Measurements from ENCODE around the gene TPGS1. TPM values are rescaled to one million over a fixed set of nuclear protein-coding genes. Genes with fewer than 3 reads are reported as not detected.

The TPGS1 gene
- total RNA-seq, 1 donor from 2014 or later, result 89.2 TPM

- no peak for DNase-seq (ENCODE audit: low spot score in 2 of 2)
- peaks cover 16 to 24% of the 10 kb centered on the region in 2 donors for H3K4me1 ChIP-seq
- intact Hi-C loops (cut with DNase I), result no loop called here
These were observed 29.0 kb downstream of the TPGS1 start for GRCh38 chr19:536031-536880.

GRCh38 chr19:536881-537404 lies 29.6 kb downstream of the TPGS1 start:
- no peak for TF ChIP-seq CTCF (IDR thresholded peaks at IDR 0.05)
- H3K9me3 ChIP-seq, result no peaks in the 10 kb centered on the region
- peaks cover 57 to 59% of the 10 kb centered on the region in 2 donors for H3K36me3 ChIP-seq
- no peak for DNase-seq (ENCODE audit: low spot score in 2 of 2)
- no peaks in the 10 kb centered on the region for H3K27me3 ChIP-seq
- intact Hi-C loops (cut with DNase I), result no loop called here
- no peak overlapping the region for H3K27ac ChIP-seq
- peaks cover 16 to 24% of the 10 kb centered on the region in 2 donors for H3K4me1 ChIP-seq
- no peak overlapping the region for H3K4me3 ChIP-seq

More at GRCh38 chr19:536031-536880, 29.0 kb downstream of the TPGS1 start:
- H3K27me3 ChIP-seq, result no peaks in the 10 kb centered on the region
- TF ChIP-seq CTCF (IDR thresholded peaks at IDR 0.05), result no peak
- no peak overlapping the region for H3K4me3 ChIP-seq
- H3K36me3 ChIP-seq, result peaks cover 51 to 52% of the 10 kb centered on the region in 2 donors
- no peak overlapping the region for H3K27ac ChIP-seq
- H3K9me3 ChIP-seq, result no peaks in the 10 kb centered on the region

- Histone ChIP-seq H3K9me3 (no peaks in the 10 kb centered on the region), H3K27ac (no peak overlapping the region), H3K27me3 (no peaks in the 10 kb centered on the region), H3K4me3 (no peak overlapping the region), H3K4me1 (peaks cover 9 to 14% of the 10 kb centered on the region in 2 donors), H3K36me3 (peaks cover 63 to 68% of the 10 kb centered on the region in 2 donors)
- intact Hi-C loops (cut with DNase I), result no loop called here
- no peak for TF ChIP-seq CTCF (IDR thresholded peaks at IDR 0.05)
- DNase-seq (ENCODE audit: low spot score in 2 of 2), result no peak
These were observed 31.5 kb downstream of the TPGS1 start for GRCh38 chr19:538641-539428.

DNA sequence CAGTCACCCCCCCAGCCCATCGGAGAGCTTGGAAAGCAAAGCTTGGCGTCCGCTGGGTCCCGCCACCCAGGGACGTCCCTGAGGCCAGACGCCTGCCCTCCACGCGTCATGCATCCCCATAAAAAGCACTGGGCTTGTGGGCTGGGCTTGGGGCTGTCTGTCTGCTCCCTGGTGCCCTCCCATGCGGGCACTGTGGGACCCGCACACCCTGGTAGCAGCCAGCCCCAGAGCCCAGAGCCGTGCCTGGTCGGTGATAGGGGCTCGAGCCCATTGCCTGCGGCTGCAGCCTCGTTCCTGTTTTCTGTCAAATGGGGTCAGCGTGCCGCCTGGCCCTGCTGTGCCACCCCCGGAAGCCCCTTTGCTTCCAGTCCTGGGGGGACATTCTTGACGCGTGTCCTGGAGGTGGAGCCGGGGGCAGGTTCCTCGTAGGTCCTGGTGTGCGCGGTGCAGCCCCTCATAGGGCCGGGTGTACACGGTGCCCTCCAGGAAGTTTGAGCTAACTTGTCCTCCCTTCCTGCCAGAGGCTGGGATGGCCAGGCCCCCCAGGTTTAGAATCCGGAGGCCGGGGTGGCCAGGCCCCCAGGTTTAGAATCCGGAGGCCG lies 32.2 kb downstream of the TPGS1 start:
- TF ChIP-seq CTCF (IDR thresholded peaks at IDR 0.05), result no peak
- Histone ChIP-seq H3K27ac (no peak overlapping the region), H3K4me3 (no peak overlapping the region), H3K4me1 (peaks cover 7 to 10% of the 10 kb centered on the region in 2 donors), H3K27me3 (no peaks in the 10 kb centered on the region), H3K9me3 (no peaks in the 10 kb centered on the region), H3K36me3 (peaks cover 63 to 68% of the 10 kb centered on the region in 2 donors)
- no peak for DNase-seq (ENCODE audit: low spot score in 2 of 2)
- intact Hi-C loops (cut with DNase I), result no loop called here

DNA sequence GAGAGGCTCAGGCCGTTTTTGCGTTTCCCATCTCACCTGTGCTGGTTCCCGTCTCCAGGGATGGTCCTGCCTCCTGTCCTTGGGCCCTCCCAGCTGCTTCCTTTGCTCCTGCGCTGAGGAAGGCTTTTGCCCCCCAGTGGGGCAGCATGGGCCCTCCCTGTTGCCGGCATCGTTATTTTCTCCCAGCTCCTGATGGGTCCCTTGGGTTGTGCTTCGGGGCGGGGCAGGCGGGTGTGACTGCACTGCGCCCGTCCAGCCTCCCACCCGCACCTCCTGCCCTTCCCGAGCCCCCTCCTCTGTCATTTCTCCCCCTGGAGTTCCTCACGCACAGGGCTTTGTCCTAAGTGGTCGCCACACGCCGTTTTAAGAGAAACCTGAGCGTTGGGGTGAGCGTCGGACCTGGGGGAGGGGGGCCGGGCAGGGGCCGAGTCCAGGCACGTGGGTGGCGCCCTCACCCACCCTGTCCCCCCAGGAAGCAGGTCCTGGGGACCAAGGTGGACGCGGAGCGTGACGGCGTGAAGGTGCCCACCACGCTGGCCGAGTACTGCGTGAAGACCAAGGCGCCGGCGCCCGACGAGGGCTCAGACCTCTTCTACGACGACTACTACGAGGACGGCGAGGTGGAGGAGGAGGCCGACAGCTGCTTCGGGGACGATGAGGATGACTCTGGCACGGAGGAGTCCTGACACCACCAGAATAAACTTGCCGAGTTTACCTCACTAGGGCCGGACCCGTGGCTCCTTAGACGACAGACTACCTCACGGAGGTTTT lies 33.8 kb downstream of the TPGS1 start:
- TF ChIP-seq CTCF (IDR thresholded peaks at IDR 0.05), result no peak
- intact Hi-C loops (cut with DNase I), result no loop called here

More for the DNA sequence above, 33.8 kb downstream of the TPGS1 start:
- Histone ChIP-seq H3K36me3 (peaks cover 52 to 58% of the 10 kb centered on the region in 2 donors), H3K9me3 (no peaks in the 10 kb centered on the region), H3K4me1 (no peaks in the 10 kb centered on the region), H3K27ac (no peak overlapping the region), H3K4me3 (no peak overlapping the region), H3K27me3 (no peaks in the 10 kb centered on the region)
- no peak for DNase-seq (ENCODE audit: low spot score in 2 of 2)

All from ascending aorta (tissue), 2 donors.